NCI-H69 (cell line): Measurements from ENCODE around the gene NOS1AP.

ENCODE experiments used
- DNase-seq: peaks from one replicate; lab custom pipeline; 2025; lab: John Stamatoyannopoulos, UW

Gene NOS1AP

DNA sequence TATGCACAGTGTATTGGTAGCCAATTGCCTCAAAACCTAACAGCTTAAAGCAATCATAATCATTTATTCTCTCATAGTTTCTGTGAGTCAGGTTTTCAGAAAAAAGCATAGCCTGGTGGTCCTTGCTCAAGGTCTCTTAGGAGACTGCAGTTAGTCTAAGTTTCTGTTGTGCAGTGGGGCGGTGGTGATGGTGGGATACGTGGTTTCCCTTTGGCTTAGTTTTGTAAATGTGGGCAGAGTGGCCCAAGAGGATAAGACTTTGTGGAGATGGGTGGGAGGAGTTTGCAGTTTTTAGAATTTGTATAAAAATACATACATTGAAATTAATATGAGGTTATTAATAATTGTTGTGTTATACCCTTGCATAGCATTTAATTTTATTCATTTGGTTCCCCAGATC lies 68.6 kb downstream of the NOS1AP start:
- DNase-seq: no peak

DNA sequence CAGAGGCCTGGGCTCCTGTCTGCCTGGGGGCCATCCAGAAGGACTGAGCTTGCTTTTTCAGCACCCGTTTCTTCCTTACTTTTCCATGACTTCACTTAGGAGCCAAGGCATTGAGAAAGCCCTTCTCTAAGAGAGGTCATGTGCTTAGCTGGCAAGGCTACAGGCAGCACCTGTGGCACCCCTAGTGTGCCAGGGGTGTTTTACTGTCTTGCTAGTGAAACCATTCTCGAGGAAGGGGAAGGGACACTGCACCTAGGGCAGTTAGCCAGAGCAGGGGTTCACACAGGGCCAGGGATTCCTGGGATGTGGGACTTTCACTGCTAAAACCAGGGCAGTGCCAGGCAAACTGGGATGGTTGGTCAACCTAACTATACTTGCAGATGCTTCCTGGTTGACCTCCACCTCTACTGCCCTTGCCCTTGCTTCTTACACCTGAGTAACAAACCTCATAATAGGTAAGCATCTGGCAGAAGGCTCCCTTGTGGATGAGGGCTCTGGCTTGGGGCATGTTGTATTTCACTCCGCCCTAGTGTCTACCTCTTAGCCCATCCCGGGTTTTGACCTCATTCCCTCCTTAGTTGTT lies 69.2 kb downstream of the NOS1AP start:
- peak; percentile 41 for DNase-seq

DNA sequence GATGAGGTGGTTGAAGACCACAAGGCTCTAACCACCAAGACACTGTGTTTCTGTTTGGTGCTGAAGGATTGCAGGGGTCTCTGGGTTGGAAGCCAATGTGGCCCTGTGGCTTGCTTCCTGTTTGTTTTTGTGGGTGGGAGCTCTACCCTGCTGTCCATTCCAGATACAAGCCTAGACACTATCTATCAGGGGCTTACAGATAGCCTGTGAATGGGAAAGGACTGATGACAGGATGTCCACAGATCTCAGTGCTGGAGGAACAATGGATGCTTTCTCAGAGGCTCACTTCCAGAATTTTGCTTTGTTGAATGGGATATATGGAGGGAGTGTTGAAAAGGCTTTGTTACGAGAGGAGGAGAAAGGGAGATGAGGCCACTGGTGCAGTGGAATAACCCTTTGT lies 69.7 kb downstream of the NOS1AP start:
- peak; percentile 20 for DNase-seq

DNA sequence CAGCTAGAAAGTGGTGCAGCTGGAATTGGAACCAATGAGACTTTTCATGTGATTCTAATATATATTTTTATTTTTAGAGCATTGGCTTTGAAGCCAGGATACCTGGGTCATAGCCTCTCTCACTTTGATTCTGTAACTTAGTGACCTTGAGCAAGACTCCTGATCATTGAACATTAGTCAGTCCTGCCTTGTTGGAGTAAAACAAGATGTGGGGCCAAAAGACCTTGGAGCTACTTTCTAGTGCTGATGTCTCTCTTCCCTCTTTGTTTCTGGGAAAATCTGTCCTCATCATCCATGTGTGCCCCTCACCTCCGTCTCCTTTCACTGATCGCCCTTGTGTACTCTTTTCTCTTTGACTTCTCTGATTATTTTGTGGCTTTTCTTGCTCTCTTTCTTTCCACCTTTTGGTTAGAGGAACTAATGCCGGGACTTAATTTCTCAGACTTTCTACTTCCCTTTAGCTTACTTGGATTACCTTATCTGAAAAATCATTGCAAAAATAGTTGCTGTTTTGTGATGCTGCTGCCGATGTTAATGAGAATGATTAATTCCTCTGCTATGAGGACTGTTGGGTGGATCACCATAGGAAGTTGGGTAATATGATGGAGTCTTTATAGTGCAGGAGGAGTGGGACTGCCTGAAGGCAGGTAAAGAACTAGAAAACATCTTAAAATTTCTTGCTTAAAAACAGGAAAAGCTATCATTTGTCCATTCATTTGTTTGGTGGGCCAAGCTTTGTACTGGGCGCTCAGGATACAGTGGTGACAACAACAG lies 72.0 kb downstream of the NOS1AP start:
- no peak for DNase-seq

DNA sequence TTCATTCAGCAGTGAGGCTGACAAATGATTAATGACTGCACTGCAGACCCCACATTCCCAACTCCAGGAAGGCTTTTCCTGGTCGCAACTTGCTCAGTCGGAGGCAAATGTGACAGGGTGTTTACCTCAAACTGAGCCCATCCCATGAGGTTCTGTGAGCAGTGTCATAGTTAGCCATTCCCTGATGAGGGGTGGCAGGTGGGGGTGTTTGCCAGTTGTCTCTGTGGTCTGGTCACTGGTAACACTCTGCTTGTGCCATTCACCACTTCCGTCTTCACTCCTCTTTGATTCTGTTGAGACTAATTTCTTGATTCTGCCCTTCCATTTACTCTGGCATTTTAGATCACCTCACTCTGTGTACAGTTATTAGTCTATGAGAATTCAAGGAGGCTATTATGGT lies 73.5 kb downstream of the NOS1AP start:
- no peak for DNase-seq

DNA sequence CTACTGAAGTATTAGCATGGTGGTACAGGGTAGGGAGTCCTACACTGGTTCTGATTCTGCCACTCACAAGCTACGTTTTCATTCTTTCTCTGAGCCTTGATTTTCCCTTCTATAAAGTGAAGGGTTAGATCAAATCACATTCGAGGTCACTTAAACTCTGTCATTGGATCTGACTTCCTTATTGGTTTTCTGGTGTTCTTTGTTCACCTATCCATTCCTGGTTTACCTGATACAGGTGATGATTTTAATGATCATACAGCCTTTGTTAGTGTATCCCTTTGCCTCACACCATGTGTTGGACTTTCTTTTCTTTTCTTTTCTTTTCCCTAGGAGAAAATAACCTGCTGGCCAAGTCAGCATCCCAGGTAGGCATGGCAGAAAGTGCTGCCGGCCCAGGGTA lies 74.8 kb downstream of the NOS1AP start:
- DNase-seq: no peak

DNA sequence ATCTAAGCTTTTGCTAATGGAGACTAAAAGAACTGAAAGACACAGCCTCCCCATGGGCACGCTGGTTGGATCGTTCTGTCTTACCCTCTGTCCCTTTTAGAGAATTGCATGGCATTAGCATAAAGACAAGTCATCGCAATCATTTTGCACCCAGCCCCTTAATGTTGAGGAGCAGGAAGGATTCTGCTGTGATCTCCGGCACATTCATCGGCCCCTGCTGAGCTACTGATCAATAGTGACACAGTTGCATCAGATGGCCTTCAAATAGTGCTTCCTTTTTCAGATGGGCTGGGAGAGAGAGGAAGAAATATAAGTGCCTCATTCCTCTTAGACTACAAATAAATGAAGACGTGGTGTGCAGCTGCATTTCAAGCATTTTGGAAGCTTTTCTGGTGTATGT lies 75.4 kb downstream of the NOS1AP start:
- peak; percentile 72 for DNase-seq

DNA sequence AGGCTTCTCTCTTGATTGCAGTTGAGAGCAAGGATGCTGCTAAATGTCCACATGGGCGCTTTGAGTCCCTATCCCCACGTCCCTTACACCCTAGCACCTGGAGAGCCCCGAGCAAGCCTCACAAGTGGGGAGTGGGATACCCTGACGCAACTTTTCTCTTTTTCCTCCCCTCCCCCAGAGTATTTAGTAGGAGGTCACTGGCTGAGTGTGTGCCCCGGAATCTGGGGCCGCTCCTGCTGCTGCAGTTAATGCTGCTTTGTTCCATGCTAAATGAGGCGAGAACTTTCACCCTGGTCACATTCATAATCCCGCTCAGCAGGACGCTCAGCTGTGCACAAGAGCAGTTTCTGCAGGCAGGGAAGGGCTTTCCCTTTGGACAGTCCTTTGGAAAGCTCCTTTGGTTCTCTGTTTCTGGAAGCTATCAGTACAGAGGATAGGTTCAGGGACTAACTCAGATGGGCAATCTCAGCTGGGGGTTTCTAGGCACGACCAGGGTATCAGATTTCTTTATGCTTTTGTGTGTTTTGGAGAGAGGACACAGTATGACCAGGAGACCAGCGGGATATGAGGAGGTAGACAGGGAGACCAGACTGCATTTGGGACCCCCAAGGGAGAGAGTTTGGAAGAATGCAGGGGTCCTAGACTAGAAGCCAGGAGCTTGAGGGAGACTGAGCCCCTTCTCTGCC lies 75.9 kb downstream of the NOS1AP start:
- peak; percentile 98 for DNase-seq

DNA sequence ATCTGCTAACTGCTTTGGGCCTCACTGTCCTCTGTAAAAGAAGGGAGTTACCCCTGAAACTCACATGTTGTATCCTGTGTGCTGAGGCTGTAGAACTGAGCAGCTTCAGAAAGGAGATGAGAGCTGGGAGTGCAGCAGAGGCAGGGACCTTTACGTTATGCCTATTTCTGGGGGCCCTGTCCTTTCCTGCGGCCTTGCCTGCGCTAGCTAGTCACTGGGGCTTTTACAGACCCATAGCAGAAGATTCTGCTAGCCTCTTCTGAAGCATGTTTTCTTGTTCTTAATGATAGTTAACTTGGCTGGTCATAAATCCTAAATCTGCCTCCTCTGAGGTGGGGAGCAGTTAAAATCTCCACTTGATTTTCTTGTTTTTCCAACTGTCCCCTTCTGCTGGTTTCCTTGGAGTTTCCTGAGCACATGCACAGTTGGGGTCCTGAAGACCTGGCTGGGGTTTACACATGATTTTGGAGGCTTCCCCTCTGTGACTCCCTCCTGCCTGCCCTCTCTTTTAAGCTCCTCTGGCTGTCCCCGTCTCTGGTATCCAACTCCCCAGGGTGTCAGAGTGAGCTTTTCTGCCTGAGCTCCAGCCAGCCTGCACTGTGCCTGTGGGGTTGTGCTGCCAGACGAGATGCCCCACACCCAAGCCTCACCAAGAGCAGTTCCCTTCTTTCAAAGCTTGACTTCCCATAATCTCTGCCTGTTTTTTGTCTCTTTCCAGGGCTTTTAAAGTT lies 76.6 kb downstream of the NOS1AP start:
- peak; percentile 87 for DNase-seq

DNA sequence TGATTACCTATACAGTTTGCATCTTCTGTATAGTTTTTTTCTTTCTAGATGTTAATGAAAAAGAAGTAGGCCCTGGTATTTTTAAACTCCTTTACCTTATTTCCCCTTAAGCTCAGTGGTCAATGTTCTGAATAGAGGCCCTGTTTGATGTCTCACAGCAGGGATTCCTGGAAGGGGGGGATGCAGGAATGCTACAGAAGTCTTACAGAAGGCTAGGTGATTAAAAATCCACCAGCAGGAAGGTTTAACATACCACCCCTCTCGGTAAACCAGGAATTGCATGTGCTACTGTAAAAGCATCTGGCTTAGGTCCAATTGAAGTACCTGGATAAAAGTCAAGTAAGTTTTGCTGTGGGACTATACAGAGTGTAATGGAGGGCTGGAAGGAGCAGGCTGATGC lies 78.3 kb downstream of the NOS1AP start:
- DNase-seq: peak; percentile 23

DNA sequence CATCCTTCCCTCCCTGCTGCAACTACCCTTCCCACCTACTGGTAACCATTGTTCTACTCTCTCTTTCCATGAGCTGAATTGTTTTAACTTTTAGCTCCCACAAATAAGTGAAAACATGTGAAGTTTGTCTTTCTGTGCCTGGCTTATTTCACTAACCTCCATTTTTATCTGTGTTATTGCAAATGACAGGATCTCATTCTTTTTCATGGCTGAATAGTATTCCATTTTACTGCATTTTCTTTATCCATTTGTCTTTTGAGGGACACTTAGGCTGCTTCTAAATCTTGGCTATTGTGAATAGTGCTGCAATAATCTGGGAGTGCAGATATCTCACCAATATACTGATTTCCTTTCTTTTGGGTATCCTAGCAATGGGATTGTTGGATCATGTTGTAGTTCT lies 80.6 kb downstream of the NOS1AP start:
- no peak for DNase-seq

DNA sequence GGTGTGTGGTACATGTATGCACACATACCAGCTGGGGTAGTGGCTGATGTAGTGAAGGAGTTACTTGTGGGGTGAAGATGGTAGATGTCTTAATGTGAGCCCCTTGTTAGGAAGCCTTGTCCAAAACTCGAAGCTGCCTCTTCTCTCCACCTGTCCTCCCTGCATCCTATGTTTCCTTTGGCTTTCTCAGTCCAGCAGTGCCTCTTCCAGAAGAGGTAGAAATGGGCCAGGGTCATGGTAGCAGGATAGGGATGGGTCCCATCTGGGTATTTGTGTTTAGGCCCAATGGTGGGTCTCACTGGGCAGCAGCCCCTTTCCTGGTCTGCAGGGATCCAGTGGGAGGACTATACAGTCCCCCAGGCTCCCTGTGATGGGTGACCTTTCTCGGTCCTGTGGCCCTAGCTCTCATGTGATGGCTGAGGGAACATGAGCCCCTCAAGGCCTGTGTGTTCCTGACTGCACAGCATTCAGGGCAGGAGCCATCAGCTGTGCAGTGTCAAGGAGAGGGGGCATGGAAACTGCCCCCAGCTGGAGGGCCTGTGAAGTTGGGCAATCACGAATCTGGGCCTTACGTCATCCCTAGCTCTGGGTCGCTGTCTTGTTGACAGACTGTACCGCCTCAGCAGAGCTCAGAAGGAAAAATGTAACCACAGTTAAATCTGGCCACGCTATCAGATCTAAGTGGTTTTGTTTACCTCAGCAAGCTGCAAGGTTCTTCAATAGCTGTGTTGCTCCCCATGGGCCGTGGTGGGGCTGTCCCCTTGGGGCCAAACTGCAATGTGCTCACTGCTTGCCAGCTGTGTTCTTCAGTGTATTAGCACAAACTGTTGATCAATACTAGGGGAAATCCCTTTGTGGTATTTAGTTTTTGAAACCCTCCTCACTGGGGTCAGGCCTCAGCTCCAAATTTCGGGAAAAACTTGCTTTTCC lies 82.7 kb downstream of the NOS1AP start:
- DNase-seq: peak; percentile 28

DNA sequence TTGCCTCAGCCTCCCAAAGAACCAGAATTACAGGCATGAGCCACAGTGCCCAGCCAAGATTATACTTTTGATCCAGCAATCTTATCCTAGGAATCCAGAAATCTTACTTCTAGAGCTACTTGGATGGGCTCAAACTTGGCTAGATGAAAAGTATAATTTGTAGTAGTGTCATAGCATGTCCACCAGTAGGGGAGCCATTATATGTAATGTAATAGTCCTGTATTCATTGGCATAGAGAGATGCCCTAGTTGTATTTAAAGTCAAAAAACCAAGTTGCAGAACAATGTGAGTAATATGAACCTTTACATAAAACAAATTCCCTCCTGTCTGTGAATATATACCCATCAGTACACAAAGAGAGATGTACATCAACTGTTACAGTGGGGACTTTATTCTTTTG lies 83.9 kb downstream of the NOS1AP start:
- DNase-seq: peak; percentile 20

DNA sequence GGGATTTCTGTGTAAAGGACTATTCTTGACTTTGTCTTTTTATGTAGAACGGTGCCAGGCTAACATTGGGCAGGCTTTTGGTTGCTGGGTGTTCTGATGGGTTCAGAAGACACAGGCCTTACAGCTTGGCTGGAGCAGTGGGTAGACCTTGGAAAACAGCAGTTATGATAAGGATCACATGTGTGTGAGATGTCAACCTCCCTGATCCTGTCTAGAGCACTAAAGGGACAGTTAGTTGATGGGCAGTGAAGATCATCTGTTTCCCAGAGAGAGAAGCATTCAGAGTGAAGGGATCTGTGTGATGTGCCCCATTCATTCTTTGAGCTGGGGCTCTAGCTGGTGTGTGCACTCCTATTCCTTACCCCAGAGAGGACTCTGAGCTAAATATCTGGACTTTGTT lies 88.0 kb downstream of the NOS1AP start:
- no peak for DNase-seq

DNA sequence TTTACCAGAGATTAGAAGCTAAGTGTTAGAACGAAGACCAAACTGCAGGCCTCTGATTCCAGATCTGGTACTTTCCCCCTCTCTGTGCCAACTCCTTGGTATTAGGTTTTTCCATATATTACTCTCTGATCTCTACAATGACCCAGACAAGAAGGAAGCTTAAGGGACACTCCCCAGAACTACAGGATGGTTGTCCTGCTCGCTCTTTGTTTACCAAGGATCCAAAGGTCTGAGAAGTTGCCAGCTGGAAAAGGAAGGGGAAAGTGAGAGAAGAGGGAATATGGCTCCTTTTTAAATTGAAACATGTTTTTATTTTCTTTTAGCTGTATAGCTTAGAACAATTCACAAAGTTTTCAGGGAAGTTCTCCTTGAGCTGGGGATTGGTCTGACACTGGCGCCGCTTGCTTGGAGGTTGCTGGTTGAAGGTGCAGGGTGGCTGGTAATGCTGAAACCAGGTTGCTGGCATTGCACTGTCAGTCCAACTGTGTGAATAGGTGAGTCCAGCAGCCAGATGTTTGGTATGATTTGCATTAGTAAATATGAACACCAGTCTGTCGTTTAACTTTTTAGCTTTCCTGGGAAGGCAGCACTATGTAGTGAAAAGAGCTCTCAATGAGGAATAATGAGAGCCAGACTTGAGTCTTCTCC lies 89.3 kb downstream of the NOS1AP start:
- DNase-seq: peak; percentile 46

DNA sequence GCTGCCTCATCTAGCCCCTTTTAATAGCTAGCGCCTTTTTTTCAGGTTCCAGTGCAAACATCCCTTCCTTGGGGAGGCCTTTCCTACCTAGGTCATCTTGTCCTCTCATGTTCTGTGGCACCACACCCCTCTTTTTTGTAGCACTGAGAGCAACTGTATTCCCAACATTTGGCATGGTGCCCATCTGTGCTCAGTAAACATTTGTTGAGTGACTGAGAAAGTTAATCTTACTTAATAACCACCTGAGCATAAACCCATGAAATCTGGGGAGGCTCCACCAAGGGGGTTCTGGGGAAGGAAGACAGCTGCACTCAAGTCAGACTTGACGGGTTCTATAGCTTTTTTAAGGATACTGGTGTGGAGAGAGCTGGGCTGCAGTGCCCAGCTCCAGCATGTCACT lies 90.0 kb downstream of the NOS1AP start:
- peak; percentile 98 for DNase-seq

DNA sequence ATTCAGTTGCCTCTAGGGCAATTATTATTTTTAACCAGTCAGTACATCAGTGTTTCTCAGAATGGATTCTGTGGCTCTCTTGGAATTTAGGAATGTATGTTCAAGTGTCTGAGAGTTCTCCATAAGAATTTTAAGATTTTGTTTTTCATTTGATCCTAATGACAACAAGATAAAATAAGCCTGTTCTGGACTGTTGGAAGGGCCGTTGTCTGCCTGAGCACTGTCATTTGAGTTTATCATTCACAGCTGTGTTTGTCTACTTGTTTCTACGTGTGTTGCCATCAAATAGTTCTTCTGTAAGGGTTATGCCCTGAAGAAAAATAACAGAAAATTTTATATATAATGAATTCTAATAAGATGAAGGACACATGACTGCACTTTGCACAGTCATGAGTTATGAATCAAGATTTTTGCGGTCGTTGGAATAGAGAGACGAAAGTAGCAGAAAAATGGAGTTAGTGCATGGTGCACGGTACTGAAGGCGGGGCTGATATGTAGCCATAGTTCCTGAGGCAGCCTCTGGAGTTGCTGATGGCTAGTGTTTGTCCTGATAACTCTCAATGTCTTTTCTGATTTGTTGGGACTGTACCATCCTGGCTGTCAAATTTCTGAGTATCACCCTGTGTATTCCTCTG lies 92.5 kb downstream of the NOS1AP start:
- no peak for DNase-seq

DNA sequence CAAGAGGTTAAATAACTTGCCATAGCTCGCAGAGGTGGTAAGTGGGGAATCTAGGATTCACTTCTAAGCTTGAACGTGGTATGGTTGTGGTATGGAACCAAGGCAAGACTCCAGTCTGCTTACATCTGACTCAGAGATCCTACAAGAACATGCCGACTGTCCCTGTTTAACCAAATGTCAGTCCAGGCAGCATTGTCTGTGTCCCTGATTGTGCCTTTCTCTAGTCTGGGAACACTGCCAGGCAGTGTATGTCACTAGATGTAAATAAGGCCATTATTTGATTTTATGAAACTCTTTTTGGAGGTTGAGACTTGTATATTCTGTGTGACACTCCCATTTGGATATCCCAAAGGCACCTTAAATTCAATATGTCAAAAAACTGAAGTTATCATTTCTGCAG lies 96.0 kb downstream of the NOS1AP start:
- peak; percentile 72 for DNase-seq

DNA sequence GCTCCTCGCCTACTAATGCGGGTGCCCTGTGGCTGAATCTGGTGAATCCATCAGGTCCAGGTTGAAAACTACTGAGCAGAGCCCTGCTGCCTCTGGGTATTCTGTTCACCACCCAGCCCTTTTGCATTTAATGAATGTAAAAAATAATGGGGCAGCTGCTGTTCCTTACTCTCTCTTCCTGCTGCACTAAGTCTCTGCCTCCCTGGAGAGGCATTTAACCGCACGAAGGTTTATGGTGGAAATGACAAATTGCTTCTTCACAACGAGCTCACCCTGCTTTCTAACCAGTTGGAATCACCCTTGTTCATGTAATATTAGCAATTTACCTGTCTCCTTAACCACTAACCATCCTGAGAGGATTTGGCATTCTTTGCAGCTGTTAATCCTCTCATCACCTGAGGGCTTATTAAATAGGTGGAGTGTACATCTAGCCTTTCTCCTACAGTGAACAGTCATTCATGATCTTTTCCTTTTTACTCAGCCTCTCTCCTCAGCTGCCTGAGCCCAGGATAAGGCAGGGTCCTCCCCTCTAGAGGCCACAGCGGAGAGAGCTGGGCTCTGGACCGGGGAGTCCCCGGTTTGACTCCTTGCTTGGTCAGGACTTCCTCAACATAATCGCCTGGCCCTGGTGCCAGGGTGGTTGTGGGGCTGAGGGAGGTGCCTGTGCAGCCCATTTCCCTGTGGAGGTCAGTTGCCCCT lies 97.6 kb downstream of the NOS1AP start:
- peak; percentile 97 for DNase-seq

DNA sequence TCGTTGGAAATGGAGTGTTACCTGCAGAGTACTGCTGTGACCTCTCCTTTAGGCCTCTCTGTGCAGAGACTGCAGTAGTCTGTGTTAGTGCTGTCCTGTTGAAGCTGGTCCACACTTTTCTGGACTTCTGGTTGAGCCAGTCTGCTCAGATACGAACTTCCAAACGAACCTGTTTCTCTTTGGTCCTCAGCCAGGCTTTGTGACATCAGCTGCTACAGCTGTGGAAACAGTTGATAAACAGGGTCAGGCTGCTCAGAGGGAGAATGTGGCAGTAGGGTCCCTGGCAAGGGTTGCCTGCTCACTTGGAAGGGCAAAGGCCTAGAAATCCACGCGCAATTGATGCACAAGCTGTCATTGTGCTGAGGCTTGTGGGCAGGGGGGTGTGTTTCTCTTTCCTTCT lies 98.8 kb downstream of the NOS1AP start:
- DNase-seq: peak; percentile 52
